IMR-90 (cell line): Measurements from ENCODE around the gene LZTFL1. TPM values are rescaled to one million over a fixed set of nuclear protein-coding genes. Genes with fewer than 3 reads are reported as not detected.

Experiments used
- ATAC-seq: fragments of 200-7000 bp; cut with Tn5 transposase; 2 replicates; pipeline ENCODE4 v1.9.1; 2020; ENCODE audit warnings: low read depth, mild to moderate bottlenecking, moderate library complexity
- BruUV-seq: library from RNA; stranded (reverse); fragments of 400-500 nt; replicated peaks from 2 replicates; lab custom pipeline; 2021; lab: Mats Ljungman, UMichigan
- CTCF ChIA-PET: fragments of 300-600 bp; formaldehyde crosslinking; extraction: SDS; loops from one replicate; lab custom pipeline; 2021; ENCODE audit warnings: antibody characterized with exemption; lab: Yijun Ruan, JAX
- POLR2A ChIA-PET: fragments of 300-600 bp; sonication (Branson Sonifier 250); formaldehyde crosslinking; loops from one replicate; lab custom pipeline; 2022; ENCODE audit warnings: antibody characterized with exemption; ENCODE audit not compliant: unreplicated experiment; lab: Charles Lee
- DNase-seq: peaks from one replicate; pipeline ENCODE4 v3.0.0; 2013
- H2AFZ ChIP-seq: replicated peaks from 2 replicates; pipeline ENCODE3; 2013; ENCODE audit warnings: low read length, mild to moderate bottlenecking; ENCODE audit not compliant: poor library complexity
- H2AK5ac ChIP-seq: 2 replicates; pipeline ENCODE4 v1.6.1; 2013; ENCODE audit warnings: low read depth, low read length, inconsistent platforms
- H2AK9ac ChIP-seq: replicated peaks from 2 replicates; pipeline ENCODE3; 2013; ENCODE audit warnings: mild to moderate bottlenecking, low read depth, low read length, moderate library complexity; ENCODE audit not compliant: poor library complexity
- H2BK120ac ChIP-seq: 2 replicates; pipeline ENCODE4 v1.6.1; 2013; ENCODE audit warnings: low read depth, low read length, inconsistent platforms
- H2BK15ac ChIP-seq: 3 replicates; pipeline ENCODE4 v1.6.1; 2013; ENCODE audit warnings: low read depth, low read length, inconsistent platforms
- H2BK20ac ChIP-seq: 2 replicates; pipeline ENCODE4 v1.6.1; 2013; ENCODE audit warnings: low read depth, mild to moderate bottlenecking, inconsistent platforms, low read length, moderate library complexity
- H2BK5ac ChIP-seq: 2 replicates; pipeline ENCODE4 v1.6.1; 2013; ENCODE audit warnings: mild to moderate bottlenecking, low read depth, low read length, inconsistent platforms; ENCODE audit not compliant: poor library complexity, severe bottlenecking
- H3K14ac ChIP-seq: replicated peaks from 2 replicates; pipeline ENCODE4 v1.6.1; 2013; ENCODE audit warnings: low read depth, low read length, inconsistent platforms
- H3K18ac ChIP-seq: 2 replicates; pipeline ENCODE4 v1.6.1; 2013; ENCODE audit warnings: low read depth, low read length, control low read depth
- H3K23ac ChIP-seq: 2 replicates; pipeline ENCODE4 v1.6.1; 2013; ENCODE audit warnings: low read depth, low read length, inconsistent platforms
- H3K27ac ChIP-seq: 2 replicates; pipeline ENCODE4 v1.5.1; 2013; ENCODE audit warnings: mild to moderate bottlenecking, control low read depth, low read length; ENCODE audit not compliant: insufficient read depth
- H3K27me3 ChIP-seq: 2 replicates; pipeline ENCODE4 v1.6.1; 2013; ENCODE audit warnings: low read length; ENCODE audit not compliant: control insufficient read depth, insufficient read depth
- H3K36me3 ChIP-seq: 2 replicates; pipeline ENCODE4 v1.6.1; 2013; ENCODE audit warnings: low read length, mixed read lengths; ENCODE audit not compliant: control insufficient read depth, insufficient read depth
- H3K4ac ChIP-seq: 2 replicates; pipeline ENCODE4 v1.6.1; 2013; ENCODE audit warnings: low read depth, low read length, inconsistent platforms
- H3K4me1 ChIP-seq: 2 replicates; pipeline ENCODE4 v1.6.1; 2013; ENCODE audit warnings: low read length, mixed read lengths; ENCODE audit not compliant: control insufficient read depth, insufficient read depth
- H3K4me2 ChIP-seq: 2 replicates; pipeline ENCODE4 v1.6.1; 2013; ENCODE audit warnings: low read depth, mild to moderate bottlenecking, control low read depth, low read length, moderate library complexity
- H3K4me3 ChIP-seq: 2 replicates; pipeline ENCODE4 v1.5.1; 2013; ENCODE audit warnings: low read depth, mild to moderate bottlenecking, control low read depth, low read length, moderate library complexity; ENCODE audit not compliant: insufficient read depth
- H3K56ac ChIP-seq: 2 replicates; pipeline ENCODE4 v1.6.1; 2013; ENCODE audit warnings: low read length, inconsistent platforms; ENCODE audit not compliant: insufficient read depth; ENCODE audit errors: extremely low read depth
- H3K79me1 ChIP-seq, 2 experiments: 2 replicates each; pipeline ENCODE4 v1.6.1; 2013; ENCODE audit warnings: low read length in 2 of 2, inconsistent platforms in 1 of 2, low read depth in 1 of 2
- H3K9ac ChIP-seq: 2 replicates; pipeline ENCODE4 v1.6.1; 2013; ENCODE audit warnings: low read depth, low read length, control low read depth
- H3K9me1 ChIP-seq: 2 replicates; pipeline ENCODE4 v1.6.1; 2013; ENCODE audit warnings: low read length, inconsistent platforms; ENCODE audit not compliant: insufficient read depth
- H3K9me3 ChIP-seq: 2 replicates; pipeline ENCODE4 v1.6.1; 2013; ENCODE audit warnings: low read length; ENCODE audit not compliant: control insufficient read depth, insufficient read depth
- H4K20me1 ChIP-seq: 2 replicates; pipeline ENCODE4 v1.6.1; 2013; ENCODE audit warnings: low read length, inconsistent platforms; ENCODE audit not compliant: insufficient read depth
- H4K5ac ChIP-seq: 2 replicates; pipeline ENCODE4 v1.6.1; 2013; ENCODE audit warnings: mild to moderate bottlenecking, low read depth, low read length, control low read depth
- H4K8ac ChIP-seq, 2 experiments: 2 replicates each; pipeline ENCODE4 v1.6.1; 2013; ENCODE audit warnings: low read depth in 2 of 2, low read length in 2 of 2, control low read depth in 1 of 2, inconsistent platforms in 1 of 2
- H4K91ac ChIP-seq: 2 replicates; pipeline ENCODE4 v1.6.1; 2013; ENCODE audit warnings: low read depth, low read length, inconsistent platforms; ENCODE audit not compliant: insufficient read depth
- BHLHE40 ChIP-seq: fragments of 150-350 bp; IDR thresholded peaks from 2 replicates; pipeline ENCODE4 v1.6.1; 2016; ENCODE audit warnings: mild to moderate bottlenecking, low read depth, low read length
- CEBPB ChIP-seq: IDR thresholded peaks from 2 replicates; pipeline ENCODE4 v1.6.1; 2012; ENCODE audit warnings: low read depth, low read length, improper control_type of control experiment
- CHD1 ChIP-seq: IDR thresholded peaks from 2 replicates; pipeline ENCODE4 v1.6.1; 2012; ENCODE audit warnings: low read depth, low read length, improper control_type of control experiment
- FOS ChIP-seq: fragments of 150-350 bp; IDR thresholded peaks from 2 replicates; pipeline ENCODE4 v1.6.1; 2016; ENCODE audit warnings: low read depth, low read length
- MAFK ChIP-seq: IDR thresholded peaks from 2 replicates; pipeline ENCODE4 v1.6.1; 2012; ENCODE audit warnings: low read depth, low read length, improper control_type of control experiment
- MAZ ChIP-seq: IDR thresholded peaks from 2 replicates; pipeline ENCODE4 v1.6.1; 2012; ENCODE audit warnings: low read depth, mild to moderate bottlenecking, low read length, improper control_type of control experiment, moderate library complexity, borderline replicate concordance
- MXI1 ChIP-seq: IDR thresholded peaks from 2 replicates; pipeline ENCODE4 v1.6.1; 2012; ENCODE audit warnings: low read depth, mild to moderate bottlenecking, low read length, moderate library complexity, borderline replicate concordance
- NFE2L2 ChIP-seq: fragments of 150-350 bp; IDR thresholded peaks from 2 replicates; pipeline ENCODE4 v1.6.1; 2016; ENCODE audit warnings: low read depth, mild to moderate bottlenecking, low read length
- POLR2A ChIP-seq: IDR thresholded peaks from 2 replicates; pipeline ENCODE4 v1.6.1; 2012; ENCODE audit warnings: mild to moderate bottlenecking, low read depth, low read length
- RAD21 ChIP-seq: IDR thresholded peaks from 2 replicates; pipeline ENCODE4 v1.6.1; 2012; ENCODE audit warnings: low read length, improper control_type of control experiment
- RCOR1 ChIP-seq: IDR thresholded peaks from 2 replicates; pipeline ENCODE4 v1.6.1; 2012; ENCODE audit warnings: mild to moderate bottlenecking, low read length, improper control_type of control experiment; ENCODE audit not compliant: insufficient replicate concordance
- RFX5 ChIP-seq: IDR thresholded peaks from 2 replicates; pipeline ENCODE4 v1.8.0; 2012; ENCODE audit warnings: low read depth, mild to moderate bottlenecking, low read length, moderate library complexity
- SMC3 ChIP-seq: fragments of 150-350 bp; IDR thresholded peaks from 2 replicates; pipeline ENCODE4 v1.6.1; 2016; ENCODE audit warnings: low read depth, mild to moderate bottlenecking, antibody characterized with exemption, low read length, moderate library complexity
- WGBS, 2 experiments: methylation state at CpG; one replicate each; pipeline versions ENCODE4 v1.1.5 to v1.1.7; 2013; ENCODE audit warnings: missing lambda C conversion rate in 2 of 2; ENCODE audit not compliant: insufficient read length in 1 of 2; ENCODE audit errors: extremely low coverage in 2 of 2; 5-methylcytosine and 5-hydroxymethylcytosine counted together
- dilution Hi-C: fragments of 300-500 bp; cut with HindIII; formaldehyde crosslinking; loops from one replicate; pipeline ENCODE4 v1.14.3; 2018; ENCODE audit warnings: low sequenced_read_pairs; ENCODE audit not compliant: unreplicated experiment
- in situ Hi-C: fragments of 300-500 bp; cut with MboI; formaldehyde crosslinking; loops from 3 replicates; pipeline ENCODE4 v1.14.3; 2019; ENCODE audit warnings: low sequenced_read_pairs, inconsistent platforms, mixed read lengths
- intact Hi-C: fragments of 100-400 bp; cut with micrococcal nuclease; formaldehyde crosslinking; loops from 2 replicates; pipeline ENCODE4 v1.10.0; 2022
- polyA plus RNA-seq, 3 experiments: library from polyadenylated mRNA; depleted of rRNA; stranded (reverse); fragments of >200 nt; gene quantifications; 2 replicates each; pipeline ENCODE4 v1.2.3, GENCODE V29; 2012; ENCODE audit warnings: low replicate concordance in 1 of 3
- total RNA-seq: library from RNA; depleted of rRNA; stranded (reverse); fragments of >200 nt; gene quantifications from 2 replicates; pipeline ENCODE4 v1.2.3, GENCODE V29; 2012
- TF ChIP-seq, protein P1 (sequence below): fragments of 150-350 bp; IDR thresholded peaks from 2 replicates; pipeline ENCODE4 v1.6.1; 2017; ENCODE audit warnings: mild to moderate bottlenecking, antibody characterized with exemption, low read length, low read depth
- TF ChIP-seq, protein P2 (sequence below): conservative IDR thresholded peaks from 2 replicates; pipeline ENCODE4 v1.5.1; 2012; ENCODE audit warnings: mild to moderate bottlenecking, low read depth, low read length, improper control_type of control experiment
- TF ChIP-seq, protein P3 (sequence below): fragments of 150-350 bp; IDR thresholded peaks from 2 replicates; pipeline ENCODE4 v1.6.1; 2016; ENCODE audit warnings: low read depth, mild to moderate bottlenecking, low read length, moderate library complexity, borderline replicate concordance

The LZTFL1 gene
- total and polyA plus RNA-seq, 2 of the 4 experiments (the other 2 are of a cell fraction), result 10.3 to 10.4 TPM

DNA sequence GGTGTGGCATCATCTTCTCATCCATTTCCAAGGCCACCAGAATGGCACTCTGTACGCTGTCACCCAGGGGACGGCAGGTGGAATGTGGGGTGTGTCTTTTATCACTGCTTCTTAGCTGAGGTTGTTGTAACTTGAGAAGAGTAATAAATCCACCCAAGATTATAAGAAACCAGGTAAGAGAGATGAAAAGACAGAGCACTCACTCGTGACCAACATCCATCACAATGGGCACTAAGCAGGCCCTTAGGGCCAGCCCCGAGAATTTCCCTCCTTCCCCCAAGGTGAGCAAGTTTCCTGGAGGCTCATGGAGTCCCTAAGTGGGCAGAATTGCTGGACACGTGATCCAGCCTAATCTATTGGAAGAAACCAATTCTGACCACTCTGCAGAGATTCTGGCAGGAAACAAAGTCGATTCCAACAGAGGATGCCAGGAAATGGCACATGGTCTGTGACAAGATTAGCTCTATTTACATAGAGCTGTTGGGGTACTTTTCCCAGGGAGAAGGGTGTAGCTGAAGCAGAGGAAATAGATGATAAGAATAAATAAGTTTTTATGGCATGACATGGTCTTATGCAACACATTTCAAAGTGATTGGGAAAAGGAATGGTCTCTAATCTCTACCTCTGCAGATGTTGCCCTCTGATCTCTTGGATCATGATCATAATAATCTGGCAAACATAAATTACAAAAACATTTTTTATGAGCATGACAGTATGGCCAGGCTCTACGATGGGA, 68.0 kb downstream of the LZTFL1 start:
- Histone ChIP-seq H3K79me1 (no peaks in the 10 kb centered on the region), H2BK15ac (no peak overlapping the region), H3K36me3 (no peaks in the 10 kb centered on the region), H2AK5ac (no peak overlapping the region), H3K9me3 (peaks cover 5% of the 10 kb centered on the region; the same call in 1 of the 2 replicates), H2BK5ac (no peak overlapping the region), H4K8ac (no peak overlapping the region), H3K23ac (no peak overlapping the region), H2AFZ (no peak overlapping the region), H3K4ac (no peak overlapping the region), H3K56ac (no peak overlapping the region), H4K20me1 (no peaks in the 10 kb centered on the region), H3K4me3 (no peak overlapping the region), H4K91ac (no peak overlapping the region), H3K9ac (no peak overlapping the region), H3K27me3 (peaks cover 78% of the 10 kb centered on the region), H3K4me1 (no peaks in the 10 kb centered on the region), H3K18ac (no peak overlapping the region), H3K9me1 (no peaks in the 10 kb centered on the region), H3K27ac (no peak overlapping the region), H4K5ac (no peak overlapping the region), H3K4me2 (no peak overlapping the region), H2BK120ac (no peak overlapping the region), H3K14ac (no peak overlapping the region), H2AK9ac (no peak overlapping the region), H2BK20ac (no peak overlapping the region)
- intact Hi-C loops, result no loop called here
- ATAC-seq (no peak), DNase-seq (no peak)
- WGBS, 2 experiments, result 33% methylated on average over 2 of the region's 7 CpGs; no CpG with 5 or more reads in 1 of the 2 experiments
- BruUV-seq, result no TSS peak
- ChIA-PET CTCF (interaction anchor here (0.5 kb wide), 1 partner anchor 16 kb away, joined by 4 read pairs; no protein-coding TSS in a partner anchor), POLR2A (no interaction called here)
- in situ Hi-C loops, result no loop called here
- no peak for TF ChIP-seq RCOR1
- no peak for TF ChIP-seq CEBPB
- no peak for TF ChIP-seq NFE2L2
- TF ChIP-seq, protein P1, sequence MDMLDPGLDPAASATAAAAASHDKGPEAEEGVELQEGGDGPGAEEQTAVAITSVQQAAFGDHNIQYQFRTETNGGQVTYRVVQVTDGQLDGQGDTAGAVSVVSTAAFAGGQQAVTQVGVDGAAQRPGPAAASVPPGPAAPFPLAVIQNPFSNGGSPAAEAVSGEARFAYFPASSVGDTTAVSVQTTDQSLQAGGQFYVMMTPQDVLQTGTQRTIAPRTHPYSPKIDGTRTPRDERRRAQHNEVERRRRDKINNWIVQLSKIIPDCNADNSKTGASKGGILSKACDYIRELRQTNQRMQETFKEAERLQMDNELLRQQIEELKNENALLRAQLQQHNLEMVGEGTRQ, result no peak
- TF ChIP-seq, protein P2, sequence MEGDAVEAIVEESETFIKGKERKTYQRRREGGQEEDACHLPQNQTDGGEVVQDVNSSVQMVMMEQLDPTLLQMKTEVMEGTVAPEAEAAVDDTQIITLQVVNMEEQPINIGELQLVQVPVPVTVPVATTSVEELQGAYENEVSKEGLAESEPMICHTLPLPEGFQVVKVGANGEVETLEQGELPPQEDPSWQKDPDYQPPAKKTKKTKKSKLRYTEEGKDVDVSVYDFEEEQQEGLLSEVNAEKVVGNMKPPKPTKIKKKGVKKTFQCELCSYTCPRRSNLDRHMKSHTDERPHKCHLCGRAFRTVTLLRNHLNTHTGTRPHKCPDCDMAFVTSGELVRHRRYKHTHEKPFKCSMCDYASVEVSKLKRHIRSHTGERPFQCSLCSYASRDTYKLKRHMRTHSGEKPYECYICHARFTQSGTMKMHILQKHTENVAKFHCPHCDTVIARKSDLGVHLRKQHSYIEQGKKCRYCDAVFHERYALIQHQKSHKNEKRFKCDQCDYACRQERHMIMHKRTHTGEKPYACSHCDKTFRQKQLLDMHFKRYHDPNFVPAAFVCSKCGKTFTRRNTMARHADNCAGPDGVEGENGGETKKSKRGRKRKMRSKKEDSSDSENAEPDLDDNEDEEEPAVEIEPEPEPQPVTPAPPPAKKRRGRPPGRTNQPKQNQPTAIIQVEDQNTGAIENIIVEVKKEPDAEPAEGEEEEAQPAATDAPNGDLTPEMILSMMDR, result no peak
- no peak for TF ChIP-seq RFX5
- TF ChIP-seq MAZ, result no peak
- no peak for TF ChIP-seq RAD21
- no peak for TF ChIP-seq SMC3
- no peak for TF ChIP-seq BHLHE40
- TF ChIP-seq FOS, result no peak
- TF ChIP-seq MXI1, result no peak
- no peak for TF ChIP-seq MAFK
- no peak for TF ChIP-seq POLR2A
- no peak for TF ChIP-seq CHD1
- TF ChIP-seq, protein P3, sequence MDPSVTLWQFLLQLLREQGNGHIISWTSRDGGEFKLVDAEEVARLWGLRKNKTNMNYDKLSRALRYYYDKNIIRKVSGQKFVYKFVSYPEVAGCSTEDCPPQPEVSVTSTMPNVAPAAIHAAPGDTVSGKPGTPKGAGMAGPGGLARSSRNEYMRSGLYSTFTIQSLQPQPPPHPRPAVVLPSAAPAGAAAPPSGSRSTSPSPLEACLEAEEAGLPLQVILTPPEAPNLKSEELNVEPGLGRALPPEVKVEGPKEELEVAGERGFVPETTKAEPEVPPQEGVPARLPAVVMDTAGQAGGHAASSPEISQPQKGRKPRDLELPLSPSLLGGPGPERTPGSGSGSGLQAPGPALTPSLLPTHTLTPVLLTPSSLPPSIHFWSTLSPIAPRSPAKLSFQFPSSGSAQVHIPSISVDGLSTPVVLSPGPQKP, result no peak
- dilution Hi-C loops, result no loop called here
